Prostate gland (tissue), 2 donors: ENCODE measurements around the gene HSDL1.

Experiments
- CTCF ChIP-seq, 4 experiments: fragments of 200-600 bp in 2 of 4; fragments of 450-650 bp in 2 of 4; sonication (generic) in 2 of 4; IDR thresholded peaks; 1 replicate in 3 of 4; 2 replicates in 1 of 4; pipeline ENCODE4 v1.5.1; 2016 to 2019; ENCODE audit warnings: antibody characterized with exemption in 4 of 4, mild to moderate bottlenecking in 2 of 4, moderate library complexity in 2 of 4
- POLR2AphosphoS5 ChIP-seq: sonication (generic); formaldehyde crosslinking; IDR thresholded peaks from one replicate; pipeline ENCODE4 v1.6.1; 2017; ENCODE audit warnings: antibody characterized with exemption

GRCh38 chr16:84137769-84138357 lies 7.1 kb downstream of the HSDL1 start:
- TF ChIP-seq CTCF (IDR thresholded peaks at IDR 0.05) (no peak), POLR2AphosphoS5 (no peak)
